A673 (cell line): ENCODE data around the gene KRTAP10-4. TPM values are rescaled to one million over a fixed set of nuclear protein-coding genes. Genes with fewer than 3 reads are reported as not detected.
A peak's percentile ranks its signal among the peaks of the same experiment; 100 is the strongest.
"Not testable (repeated sequence)": the region's sequence is repeated elsewhere in the genome, so short reads cannot be mapped to it uniquely, and the experiment has no call there.

Experiments used
- Bru-seq: library from RNA; stranded (reverse); fragments of 400-500 nt; gene quantifications from one replicate; lab custom pipeline; 2021; lab: Mats Ljungman, UMichigan
- BruChase-seq, 2 experiments: library from RNA; stranded (reverse); fragments of 400-500 nt; gene quantifications; one replicate each; lab custom pipeline; 2021; lab: Mats Ljungman, UMichigan
- BruUV-seq: library from RNA; stranded (reverse); fragments of 400-500 nt; replicated peaks from 2 replicates; lab custom pipeline; 2021; lab: Mats Ljungman, UMichigan
- CTCF ChIA-PET: fragments of 300-600 bp; sonication (Branson Sonifier 250); formaldehyde crosslinking; loops from one replicate; lab custom pipeline; 2022; ENCODE audit warnings: antibody characterized with exemption; lab: Charles Lee
- POLR2A ChIA-PET: fragments of 300-600 bp; sonication (Branson Sonifier 250); formaldehyde crosslinking; loops from one replicate; lab custom pipeline; 2022; ENCODE audit warnings: antibody characterized with exemption; ENCODE audit not compliant: low non-redundant PET; lab: Charles Lee
- DNase-seq: peaks from one replicate; pipeline ENCODE4 v3.0.0-alpha.2; 2015; ENCODE audit warnings: low spot score
- H3K27ac ChIP-seq: fragments of 200-600 bp; sonication (generic); 2 replicates; pipeline ENCODE4 v1.5.1; 2016; ENCODE audit warnings: mixed run types, low read depth, mild to moderate bottlenecking, mixed read lengths, antibody characterized with exemption, low read length; ENCODE audit not compliant: poor library complexity, severe bottlenecking
- H3K27me3 ChIP-seq: fragments of 200-600 bp; sonication (generic); replicated peaks from 2 replicates; pipeline ENCODE4 v1.6.1; 2017; ENCODE audit warnings: mixed run types, low read depth, mild to moderate bottlenecking, mixed read lengths, antibody characterized with exemption, low read length; ENCODE audit not compliant: insufficient read depth, poor library complexity
- H3K36me3 ChIP-seq: fragments of 200-600 bp; sonication (generic); 2 replicates; pipeline ENCODE4 v1.6.1; 2016; ENCODE audit warnings: mixed run types, mild to moderate bottlenecking, mixed read lengths, antibody characterized with exemption, low read length; ENCODE audit not compliant: insufficient read depth, poor library complexity, severe bottlenecking
- H3K4me1 ChIP-seq: fragments of 200-600 bp; sonication (generic); 2 replicates; pipeline ENCODE4 v1.6.1; 2017; ENCODE audit warnings: mixed run types, mild to moderate bottlenecking, mixed read lengths, antibody characterized with exemption, low read length; ENCODE audit not compliant: insufficient read depth, poor library complexity, severe bottlenecking
- H3K4me3 ChIP-seq: fragments of 200-600 bp; sonication (generic); 2 replicates; pipeline ENCODE4 v1.5.1; 2016; ENCODE audit warnings: low read depth, mixed run types, mild to moderate bottlenecking, mixed read lengths, low read length; ENCODE audit not compliant: poor library complexity, severe bottlenecking
- H3K9me3 ChIP-seq: fragments of 200-600 bp; sonication (generic); 2 replicates; pipeline ENCODE4 v1.6.1; 2016; ENCODE audit warnings: mixed run types, low read depth, mild to moderate bottlenecking, mixed read lengths, antibody characterized with exemption, low read length; ENCODE audit not compliant: poor library complexity, severe bottlenecking
- EZH2 ChIP-seq: fragments of 200-600 bp; sonication (generic); IDR thresholded peaks from 2 replicates; pipeline ENCODE4 v1.6.1; 2017; ENCODE audit warnings: borderline replicate concordance, low read depth, mild to moderate bottlenecking, mixed read lengths, antibody characterized with exemption, low read length; ENCODE audit not compliant: poor library complexity, severe bottlenecking
- intact Hi-C: fragments of 100-400 bp; cut with micrococcal nuclease; formaldehyde crosslinking; loops from one replicate; pipeline ENCODE4 v1.10.0; 2022; ENCODE audit not compliant: unreplicated experiment
- long read RNA-seq: library from polyadenylated mRNA; stranded (forward); transcript quantifications from one replicate; pipeline ENCODE4 v2.0.0, GENCODE V29; 2022
- total RNA-seq: library from RNA; stranded (reverse); gene quantifications from 2 replicates; pipeline ENCODE4 v1.2.3, GENCODE V29; 2021
- TF ChIP-seq, protein P1 (sequence below): fragments of 300-800, 200-600 bp; sonication (generic); conservative IDR thresholded peaks from 2 replicates; pipeline ENCODE4 v1.5.1; 2017; ENCODE audit warnings: low read depth, mild to moderate bottlenecking, antibody characterized with exemption, low read length, moderate library complexity, mixed read lengths

The KRTAP10-4 gene, protein sequence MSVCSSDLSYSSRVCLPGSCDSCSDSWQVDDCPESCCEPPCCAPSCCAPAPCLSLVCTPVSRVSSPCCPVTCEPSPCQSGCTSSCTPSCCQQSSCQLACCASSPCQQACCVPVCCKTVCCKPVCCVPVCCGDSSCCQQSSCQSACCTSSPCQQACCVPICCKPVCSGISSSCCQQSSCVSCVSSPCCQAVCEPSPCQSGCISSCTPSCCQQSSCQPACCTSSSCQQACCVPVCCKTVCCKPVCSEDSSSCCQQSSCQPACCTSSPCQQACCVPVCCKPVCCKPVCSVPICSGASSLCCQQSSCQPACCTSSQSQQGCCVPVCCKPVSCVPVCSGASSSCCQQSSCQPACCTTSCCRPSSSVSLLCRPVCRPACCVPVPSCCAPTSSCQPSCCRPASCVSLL
- total RNA-seq: not detected in 2 replicates
- Bru-seq, nascent RNA: percentile 6 among the genes with signal in this experiment
- BruChase-seq, experiment 1, labeled RNA remaining after a 2-hour chase: not detected
- BruChase-seq, experiment 2, labeled RNA remaining after a 6-hour chase: percentile 1 among the genes with signal in this experiment
- long read RNA-seq, partial matches to known transcripts: 0 of 2 reads
- long read RNA-seq, other reads (novel, unspliced or antisense): 2 of 2 reads

DNA sequence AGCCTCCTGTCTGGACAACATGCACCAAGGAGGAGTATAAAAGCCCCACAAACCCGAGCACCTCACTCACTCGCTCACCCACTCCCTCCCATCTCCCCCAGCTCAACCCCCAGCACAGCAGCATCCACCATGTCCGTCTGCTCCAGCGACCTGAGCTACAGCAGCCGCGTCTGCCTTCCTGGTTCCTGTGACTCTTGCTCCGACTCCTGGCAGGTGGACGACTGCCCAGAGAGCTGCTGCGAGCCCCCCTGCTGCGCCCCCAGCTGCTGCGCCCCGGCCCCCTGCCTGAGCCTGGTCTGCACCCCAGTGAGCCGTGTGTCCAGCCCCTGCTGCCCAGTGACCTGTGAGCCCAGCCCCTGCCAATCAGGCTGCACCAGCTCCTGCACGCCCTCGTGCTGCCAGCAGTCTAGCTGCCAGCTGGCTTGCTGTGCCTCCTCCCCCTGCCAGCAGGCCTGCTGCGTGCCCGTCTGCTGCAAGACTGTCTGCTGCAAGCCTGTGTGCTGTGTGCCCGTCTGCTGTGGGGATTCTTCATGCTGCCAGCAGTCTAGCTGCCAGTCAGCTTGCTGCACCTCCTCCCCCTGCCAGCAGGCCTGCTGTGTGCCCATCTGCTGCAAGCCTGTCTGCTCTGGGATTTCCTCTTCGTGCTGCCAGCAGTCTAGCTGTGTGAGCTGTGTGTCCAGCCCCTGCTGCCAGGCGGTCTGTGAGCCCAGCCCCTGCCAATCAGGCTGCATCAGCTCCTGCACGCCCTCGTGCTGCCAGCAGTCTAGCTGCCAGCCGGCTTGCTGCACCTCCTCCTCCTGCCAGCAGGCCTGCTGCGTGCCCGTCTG, at the start of gene KRTAP10-4:
Gene KRTAP10-4, plus strand, starts transcription at position 100 of the 827 bp plus-strand sequence. Its CDS starts 30 bp downstream, at position 130.
- H3K4me1 ChIP-seq, H3K27ac ChIP-seq, intact Hi-C loops, DNase-seq, BruUV-seq, POLR2A ChIA-PET, H3K4me3 ChIP-seq, H3K9me3 ChIP-seq, H3K27me3 ChIP-seq, H3K36me3 ChIP-seq: not testable (repeated sequence)
- CTCF ChIA-PET: interaction anchor here (0.6 kb wide), 1 partner anchor 180 kb away, joined by 4 read pairs; no protein-coding TSS in a partner anchor

DNA sequence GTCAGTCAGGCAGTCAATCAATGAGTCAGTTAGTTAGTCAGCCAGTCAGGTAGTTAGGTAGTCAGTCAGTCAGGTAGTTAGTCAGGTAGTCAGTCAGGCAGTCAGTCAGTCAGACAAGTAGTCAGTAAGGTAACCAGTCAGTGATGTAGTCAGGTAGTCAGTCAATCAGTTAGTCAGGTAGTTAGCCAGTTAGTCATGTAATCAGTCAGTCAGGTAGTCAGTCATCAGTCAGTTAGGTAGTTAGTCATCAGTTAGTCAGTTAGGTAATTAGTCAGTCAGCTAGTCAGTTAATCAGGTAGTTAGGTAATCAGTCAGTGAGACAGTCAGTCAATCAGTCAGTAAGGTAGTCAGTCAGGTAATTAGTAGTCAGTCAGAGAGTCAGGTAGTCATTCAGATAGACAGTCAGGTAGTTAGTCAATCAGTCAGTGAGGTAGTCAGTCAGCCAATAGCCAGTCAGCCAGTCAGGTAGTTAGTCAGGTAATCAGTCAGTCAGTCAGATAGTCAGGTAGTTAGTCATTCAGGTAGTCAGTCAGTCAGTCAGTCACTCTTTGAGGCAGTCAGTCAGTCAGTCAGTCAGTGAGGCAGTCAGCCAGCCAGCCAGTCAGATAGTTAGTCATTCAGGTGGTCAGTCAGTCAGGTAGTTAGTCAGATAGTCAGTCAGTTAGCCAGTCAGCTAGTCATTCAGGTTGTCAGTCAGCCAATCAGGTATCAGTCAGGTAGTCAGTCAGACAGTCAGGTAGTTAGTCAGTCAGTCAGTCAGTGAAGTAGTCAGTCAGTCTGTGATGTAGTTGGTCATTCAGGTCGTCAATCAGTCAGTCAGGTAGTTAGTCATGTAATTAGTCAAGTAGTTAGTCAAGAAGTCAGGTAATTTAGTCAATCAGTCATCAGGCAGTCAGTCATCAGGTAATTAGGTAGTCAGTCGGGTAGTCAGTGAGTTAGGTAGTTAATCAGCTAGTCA, 48.8 kb upstream of the KRTAP10-4 start:
- no peak overlapping the region for H3K27ac ChIP-seq
- POLR2A ChIA-PET: no interaction called here
- H3K27me3 ChIP-seq: no peaks in the 10 kb centered on the region
- TF ChIP-seq EZH2: no peak
- TF ChIP-seq, protein P1, sequence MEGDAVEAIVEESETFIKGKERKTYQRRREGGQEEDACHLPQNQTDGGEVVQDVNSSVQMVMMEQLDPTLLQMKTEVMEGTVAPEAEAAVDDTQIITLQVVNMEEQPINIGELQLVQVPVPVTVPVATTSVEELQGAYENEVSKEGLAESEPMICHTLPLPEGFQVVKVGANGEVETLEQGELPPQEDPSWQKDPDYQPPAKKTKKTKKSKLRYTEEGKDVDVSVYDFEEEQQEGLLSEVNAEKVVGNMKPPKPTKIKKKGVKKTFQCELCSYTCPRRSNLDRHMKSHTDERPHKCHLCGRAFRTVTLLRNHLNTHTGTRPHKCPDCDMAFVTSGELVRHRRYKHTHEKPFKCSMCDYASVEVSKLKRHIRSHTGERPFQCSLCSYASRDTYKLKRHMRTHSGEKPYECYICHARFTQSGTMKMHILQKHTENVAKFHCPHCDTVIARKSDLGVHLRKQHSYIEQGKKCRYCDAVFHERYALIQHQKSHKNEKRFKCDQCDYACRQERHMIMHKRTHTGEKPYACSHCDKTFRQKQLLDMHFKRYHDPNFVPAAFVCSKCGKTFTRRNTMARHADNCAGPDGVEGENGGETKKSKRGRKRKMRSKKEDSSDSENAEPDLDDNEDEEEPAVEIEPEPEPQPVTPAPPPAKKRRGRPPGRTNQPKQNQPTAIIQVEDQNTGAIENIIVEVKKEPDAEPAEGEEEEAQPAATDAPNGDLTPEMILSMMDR: no peak
- no peaks in the 10 kb centered on the region for H3K4me1 ChIP-seq
- no peak overlapping the region for H3K4me3 ChIP-seq
- intact Hi-C loops: no loop called here
- BruUV-seq: no TSS peak
- CTCF ChIA-PET: no interaction called here
- no peak for DNase-seq
- no peaks in the 10 kb centered on the region for H3K36me3 ChIP-seq
- H3K9me3 ChIP-seq: peaks cover 6% of the 10 kb centered on the region

DNA sequence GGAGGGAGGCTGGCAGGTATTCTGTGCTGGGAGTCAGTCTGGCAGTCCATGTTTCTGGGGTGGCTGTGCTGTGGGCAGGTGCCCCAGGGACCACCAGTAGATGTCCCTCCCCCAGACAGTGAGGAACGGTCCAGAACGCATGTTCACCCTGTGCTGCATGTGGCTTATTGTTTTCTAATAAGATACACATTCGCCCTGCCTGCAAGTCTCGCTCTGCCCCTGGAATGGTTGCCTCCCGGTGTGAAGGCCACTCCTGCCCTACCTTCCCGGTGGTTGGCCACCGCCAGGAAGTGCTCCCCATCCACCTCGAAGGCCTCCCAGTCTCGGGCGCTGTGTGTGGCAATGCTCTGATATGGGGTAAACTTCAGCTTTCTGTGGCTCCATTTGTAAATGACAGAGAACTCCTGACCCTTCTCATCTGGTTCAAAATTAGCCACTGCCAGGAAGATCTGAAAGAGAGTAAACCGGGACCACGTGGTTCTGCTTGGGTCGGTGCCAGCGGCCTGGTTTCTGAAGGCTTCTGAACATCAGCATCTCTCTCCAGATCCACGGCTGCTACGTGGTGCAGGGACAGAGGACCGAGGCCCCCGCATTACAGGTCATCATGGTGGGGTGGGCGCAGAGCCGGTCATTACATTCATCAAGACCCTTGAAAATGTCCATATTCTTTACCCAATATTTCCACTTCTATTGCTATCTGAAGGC, 48.0 kb upstream of the KRTAP10-4 start:
- ChIA-PET CTCF (no interaction called here), POLR2A (no interaction called here)
- TF ChIP-seq EZH2: no peak
- TF ChIP-seq, protein P1: no peak
- no peak for DNase-seq
- Histone ChIP-seq H3K9me3 (peaks cover 6% of the 10 kb centered on the region), H3K36me3 (no peaks in the 10 kb centered on the region), H3K27me3 (no peaks in the 10 kb centered on the region), H3K27ac (no peak overlapping the region), H3K4me3 (no peak overlapping the region), H3K4me1 (no peaks in the 10 kb centered on the region)
- intact Hi-C loops: no loop called here
- no TSS peak for BruUV-seq
